ENCODE measurements around the gene TCF7L1.

The TCF7L1 gene

DNA sequence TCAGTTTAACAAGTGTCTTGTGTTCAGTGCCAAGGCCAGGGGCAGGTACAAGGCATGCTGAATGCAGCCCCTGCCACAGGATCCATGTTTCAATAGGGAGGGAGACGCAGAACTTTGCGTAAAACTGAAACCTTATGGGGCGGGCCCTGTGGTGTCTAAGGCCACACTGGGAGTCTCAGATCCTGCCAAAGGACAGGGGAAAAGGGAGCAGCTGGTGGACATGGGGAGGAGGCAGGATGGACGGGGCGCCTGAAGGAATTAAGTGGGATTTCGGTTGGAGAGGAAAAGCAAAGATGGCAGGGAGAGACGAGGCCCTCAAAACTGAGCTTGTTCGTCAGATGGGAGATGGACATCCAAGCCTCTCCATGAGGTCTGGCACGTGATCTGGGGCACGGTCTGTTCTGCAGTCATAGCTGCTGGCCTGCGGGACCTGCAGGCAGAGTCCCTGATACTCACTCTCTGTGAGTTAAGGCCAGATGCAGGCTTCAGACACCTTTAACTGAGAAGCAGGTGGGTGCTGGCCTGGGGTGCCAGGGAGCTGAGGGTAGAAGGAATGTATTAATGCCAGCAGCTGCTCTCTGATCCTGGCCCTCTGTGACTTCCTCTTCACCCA, 48.8 kb downstream of the TCF7L1 start:
- Histone ChIP-seq H3K36me3 (no peaks in the 10 kb centered on the region), H3K27ac (no peak overlapping the region), H3K4me2 (no peak overlapping the region), H3K4me3 (no peak overlapping the region), H3K27me3 (no peaks in the 10 kb centered on the region), H3K9me3 (replicated peaks in 1 of 11) (peaks cover 0 to 5% (median 0%) of the 10 kb centered on the region in 11 experiments; a peak in 4 of 22 replicates), H3K4me1 (peaks cover 0 to 25% (median 0%) of the 10 kb centered on the region in 10 experiments; a peak in 7 of 20 replicates), H3K9ac (no peak overlapping the region), H4K20me1 (no peaks in the 10 kb centered on the region)
- TF ChIP-seq Cebpa-rat (IDR thresholded peaks at IDR 0.05), result no peak

- no peaks in the 10 kb centered on the region for H3K27me3 ChIP-seq
- H4K20me1 ChIP-seq, result no peaks in the 10 kb centered on the region
- peaks cover 0 to 23% (median 0%) of the 10 kb centered on the region in 10 experiments; a peak in 7 of 20 replicates for H3K4me1 ChIP-seq
These were observed 49.9 kb downstream of the TCF7L1 start for GRCh38 chr2:85183076-85183475.

DNA sequence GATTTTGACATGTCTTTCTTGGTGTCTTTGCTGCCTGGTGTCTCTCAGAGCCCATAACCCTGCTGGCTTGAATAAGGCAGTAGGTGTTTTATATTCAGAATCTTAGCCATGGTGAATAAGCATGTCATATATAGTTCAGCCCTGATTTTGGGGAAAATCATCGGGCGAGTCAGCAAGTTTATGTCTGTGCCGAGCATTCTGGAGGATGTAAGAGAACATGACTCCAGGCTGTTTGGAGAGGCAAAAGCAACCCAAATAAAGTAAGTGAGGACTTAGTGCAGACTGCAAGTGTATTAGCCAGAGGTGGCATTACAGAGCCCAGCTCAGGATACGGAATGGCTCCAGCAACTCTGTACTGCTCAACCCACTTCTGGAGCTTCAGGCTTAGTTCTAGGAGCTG, 50.3 kb downstream of the TCF7L1 start:
- Histone ChIP-seq H3K36me3 (no peaks in the 10 kb centered on the region), H3K4me1 (peaks cover 0 to 20% (median 0%) of the 10 kb centered on the region in 10 experiments; a peak in 7 of 20 replicates), H3K27ac (no peak overlapping the region), H3K4me3 (no peak overlapping the region), H4K20me1 (no peaks in the 10 kb centered on the region), H3K9ac (no peak overlapping the region), H3K4me2 (no peak overlapping the region), H3K27me3 (no peaks in the 10 kb centered on the region), H3K9me3 (replicated peaks in 1 of 11) (no peaks in the 10 kb centered on the region)
- no peak for TF ChIP-seq Cebpa-rat (IDR thresholded peaks at IDR 0.05)

More at GRCh38 chr2:85183076-85183475, 49.9 kb downstream of the TCF7L1 start:
- Histone ChIP-seq H3K36me3 (no peaks in the 10 kb centered on the region), H3K4me3 (no peak overlapping the region), H3K9ac (no peak overlapping the region), H3K9me3 (replicated peaks in 1 of 11) (no peaks in the 10 kb centered on the region), H3K27ac (no peak overlapping the region), H3K4me2 (no peak overlapping the region)
- no peak for TF ChIP-seq Cebpa-rat (IDR thresholded peaks at IDR 0.05)

DNA sequence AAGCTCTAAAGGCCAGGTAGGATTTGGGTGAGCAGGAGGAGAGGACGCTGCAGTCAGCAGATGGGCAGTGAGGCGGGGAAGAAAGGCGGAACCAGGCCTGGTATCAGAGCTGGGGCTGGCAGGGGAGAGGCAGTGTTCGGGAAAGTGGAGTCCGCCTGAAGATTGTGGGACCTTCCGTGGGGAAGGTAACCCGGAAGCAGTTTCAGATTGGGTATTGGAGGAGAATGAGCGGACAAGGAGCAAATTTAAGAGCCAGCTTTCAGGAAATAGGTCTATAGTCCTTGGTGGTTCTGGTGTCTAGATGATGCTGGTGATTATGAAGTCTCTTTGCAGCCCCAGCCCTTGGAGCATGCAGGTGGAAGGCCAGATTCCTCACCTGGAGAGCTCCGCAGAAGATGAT, 51.0 kb downstream of the TCF7L1 start:
- Histone ChIP-seq H3K4me3 (no peak overlapping the region), H3K36me3 (no peaks in the 10 kb centered on the region), H3K9me3 (replicated peaks in 1 of 11) (no peaks in the 10 kb centered on the region), H3K27ac (no peak overlapping the region), H3K4me2 (no peak overlapping the region), H3K9ac (no peak overlapping the region), H3K4me1 (peaks cover 0 to 19% (median 0%) of the 10 kb centered on the region in 10 experiments; a peak in 7 of 20 replicates), H3K27me3 (no peaks in the 10 kb centered on the region), H4K20me1 (no peaks in the 10 kb centered on the region)
- no peak for TF ChIP-seq Cebpa-rat (IDR thresholded peaks at IDR 0.05)

- Histone ChIP-seq H3K27ac (no peak overlapping the region), H3K27me3 (no peaks in the 10 kb centered on the region), H3K9me3 (replicated peaks in 1 of 11) (no peaks in the 10 kb centered on the region), H3K4me3 (no peak overlapping the region), H3K4me2 (no peak overlapping the region), H3K36me3 (no peaks in the 10 kb centered on the region), H4K20me1 (no peaks in the 10 kb centered on the region), H3K9ac (no peak overlapping the region), H3K4me1 (peaks cover 0 to 12% (median 0%) of the 10 kb centered on the region in 10 experiments; a peak in 6 of 20 replicates)
- no peak for TF ChIP-seq Cebpa-rat (IDR thresholded peaks at IDR 0.05)
These were observed 51.8 kb downstream of the TCF7L1 start for GRCh38 chr2:85184990-85185389.

GRCh38 chr2:85185431-85185940, 52.3 kb downstream of the TCF7L1 start:
- no peak overlapping the region for H3K4me3 ChIP-seq
- H3K27ac ChIP-seq, result no peak overlapping the region

GRCh38 chr2:85187069-85187468, 53.9 kb downstream of the TCF7L1 start:
- Histone ChIP-seq H3K27me3 (no peaks in the 10 kb centered on the region), H3K36me3 (no peaks in the 10 kb centered on the region), H3K27ac (no peak overlapping the region), H3K4me1 (no peaks in the 10 kb centered on the region), H3K4me2 (no peak overlapping the region), H3K9ac (no peak overlapping the region), H3K9me3 (replicated peaks in 1 of 11) (no peaks in the 10 kb centered on the region), H3K4me3 (no peak overlapping the region), H4K20me1 (no peaks in the 10 kb centered on the region)
- TF ChIP-seq Cebpa-rat (IDR thresholded peaks at IDR 0.05), result no peak

More at GRCh38 chr2:85185431-85185940, 52.3 kb downstream of the TCF7L1 start:
- no peaks in the 10 kb centered on the region for H4K20me1 ChIP-seq
- no peak overlapping the region for H3K9ac ChIP-seq
- no peak for TF ChIP-seq Cebpa-rat (IDR thresholded peaks at IDR 0.05)
- H3K4me2 ChIP-seq, result no peak overlapping the region
- H3K36me3 ChIP-seq, result no peaks in the 10 kb centered on the region
- peaks cover 0 to 7% (median 0%) of the 10 kb centered on the region in 10 experiments; a peak in 6 of 20 replicates for H3K4me1 ChIP-seq
- H3K27me3 ChIP-seq, result no peaks in the 10 kb centered on the region
- no peaks in the 10 kb centered on the region for H3K9me3 ChIP-seq (replicated peaks in 1 of 11)

- H3K27me3 ChIP-seq, result no peaks in the 10 kb centered on the region
- H4K20me1 ChIP-seq, result no peaks in the 10 kb centered on the region
- no peak overlapping the region for H3K4me3 ChIP-seq
- no peaks in the 10 kb centered on the region for H3K4me1 ChIP-seq
- H3K27ac ChIP-seq, result no peak overlapping the region
- no peak overlapping the region for H3K4me2 ChIP-seq
- TF ChIP-seq Cebpa-rat (IDR thresholded peaks at IDR 0.05), result no peak
- no peaks in the 10 kb centered on the region for H3K9me3 ChIP-seq (replicated peaks in 1 of 11)
- H3K9ac ChIP-seq, result no peak overlapping the region
- no peaks in the 10 kb centered on the region for H3K36me3 ChIP-seq
These were observed 55.7 kb downstream of the TCF7L1 start for GRCh38 chr2:85188852-85189251.

DNA sequence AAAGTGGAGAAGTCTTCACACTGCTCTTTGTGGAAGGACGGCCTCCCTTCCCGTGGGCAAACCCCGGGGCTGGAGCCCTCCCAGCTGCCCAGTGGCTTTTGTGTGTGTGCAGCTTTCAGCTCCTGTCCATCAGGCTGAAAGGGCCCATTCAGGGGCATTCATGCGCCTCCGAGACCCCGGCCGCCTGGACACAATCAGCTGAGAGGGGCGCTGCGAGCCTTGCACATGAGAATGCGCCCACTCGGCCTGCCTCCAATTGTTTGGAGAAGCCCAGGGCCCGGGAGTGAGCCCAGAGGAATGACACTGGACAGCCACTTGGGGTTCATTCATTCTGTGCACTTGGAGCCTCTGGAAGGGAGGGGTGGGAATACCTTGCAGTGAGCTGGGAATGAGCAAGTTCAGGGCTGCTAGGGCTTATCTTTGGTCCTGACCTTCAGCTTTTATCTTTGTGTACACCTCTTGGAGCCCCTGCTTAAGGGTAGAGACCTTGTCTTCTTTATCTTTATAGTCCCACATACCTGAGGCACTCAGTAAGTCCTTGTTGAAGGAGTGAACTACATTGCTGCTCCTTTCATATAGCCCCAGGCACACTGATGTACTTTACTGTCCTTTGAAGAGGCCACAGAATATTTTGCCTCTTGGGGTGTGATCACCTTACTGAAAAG, 56.5 kb downstream of the TCF7L1 start:
- H3K9ac ChIP-seq, result no peak overlapping the region
- no peaks in the 10 kb centered on the region for H3K36me3 ChIP-seq
- no peak overlapping the region for H3K27ac ChIP-seq
- H3K9me3 ChIP-seq (replicated peaks in 1 of 11), result no peaks in the 10 kb centered on the region
- no peaks in the 10 kb centered on the region for H3K27me3 ChIP-seq
- H4K20me1 ChIP-seq, result no peaks in the 10 kb centered on the region
- no peak overlapping the region for H3K4me3 ChIP-seq
- no peak for TF ChIP-seq Cebpa-rat (IDR thresholded peaks at IDR 0.05)
- H3K4me1 ChIP-seq, result no peaks in the 10 kb centered on the region
- H3K4me2 ChIP-seq, result no peak overlapping the region

DNA sequence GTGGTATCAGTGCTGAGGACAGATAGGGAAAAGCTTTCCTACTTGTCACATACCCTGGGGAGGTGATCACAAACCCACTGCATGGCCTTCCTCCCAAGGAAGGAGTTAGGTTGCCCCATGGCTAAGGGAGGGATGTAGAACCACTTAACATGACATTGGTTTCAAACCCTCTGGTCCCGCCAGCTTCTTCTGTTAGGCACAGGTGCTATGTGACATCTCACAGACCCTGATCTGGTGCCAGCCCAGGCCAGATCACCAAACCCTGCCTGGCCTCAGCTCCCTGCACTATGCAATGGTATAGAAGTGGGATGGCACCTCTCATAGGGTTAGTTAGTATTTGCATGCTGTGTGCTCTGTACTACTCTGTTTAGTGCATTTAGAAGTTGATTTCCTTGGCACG, 58.0 kb downstream of the TCF7L1 start:
- Histone ChIP-seq H3K27ac (no peak overlapping the region), H3K4me1 (no peaks in the 10 kb centered on the region), H3K9me3 (replicated peaks in 1 of 11) (no peaks in the 10 kb centered on the region), H3K4me2 (no peak overlapping the region), H3K27me3 (no peaks in the 10 kb centered on the region), H4K20me1 (no peaks in the 10 kb centered on the region), H3K36me3 (no peaks in the 10 kb centered on the region), H3K9ac (no peak overlapping the region), H3K4me3 (no peak overlapping the region)
- TF ChIP-seq Cebpa-rat (IDR thresholded peaks at IDR 0.05), result no peak
